ENCODE measurements around the gene KIF19. TPM values are rescaled to one million over a fixed set of nuclear protein-coding genes. Genes with fewer than 3 reads are reported as not detected.

Gene KIF19
- polyA plus RNA-seq, 3 donors: not detected

GRCh38 chr17:74385201-74385600 is 59.2 kb downstream of the KIF19 start:
- DNase-seq: no peak
- H3K36me3 ChIP-seq (replicated peaks in 1 of 2; ENCODE audit: control insufficient read depth in 1 of 2, insufficient read depth in 2 of 2, low read length in 2 of 2): no peaks in the 10 kb centered on the region
- no peaks in the 10 kb centered on the region for H3K9me3 ChIP-seq (replicated peaks in 1 of 2; ENCODE audit: control insufficient read depth in 1 of 2, insufficient read depth in 1 of 2, low read length in 2 of 2)
- no peak overlapping the region for H3K27ac ChIP-seq (ENCODE audit: low read depth in 1 of 2, low read length in 2 of 2)
- H3K9me3 Mint-ChIP-seq: peaks cover 0 to 3% (median 0%) of the 10 kb centered on the region in 7 donors
- H2AFZ ChIP-seq (ENCODE audit: insufficient read depth, low read depth, low read length, poor library complexity, severe bottlenecking): no peak overlapping the region
- H3K27ac Mint-ChIP-seq: no peak overlapping the region
- no peaks in the 10 kb centered on the region for H3K79me2 ChIP-seq (ENCODE audit: insufficient read depth, low read length)
- H3K36me3 Mint-ChIP-seq: no peaks in the 10 kb centered on the region
- peaks cover 5 to 14% of the 10 kb centered on the region in 2 donors for H3K4me1 ChIP-seq (ENCODE audit: control insufficient read depth in 1 of 2, insufficient read depth in 2 of 2, low read length in 2 of 2)
- H3K4me1 Mint-ChIP-seq: peaks cover 16% of the 10 kb centered on the region
- peaks cover 13 to 16% (median 15%) of the 10 kb centered on the region in 3 donors for H3K27me3 Mint-ChIP-seq (ENCODE audit: low read depth in 3 of 3)
- no peak overlapping the region for H3K4me3 Mint-ChIP-seq
- no peak overlapping the region for H3K9ac ChIP-seq (ENCODE audit: insufficient read depth, low read length, poor library complexity, severe bottlenecking)
- intact Hi-C loops (cut with micrococcal nuclease): loop anchor here in 1 of 2 donors (5.0 kb wide), 1 partner anchor 37 kb away; no protein-coding TSS in a partner anchor
- 100% methylated on average over 1 of the region's 3 CpGs for WGBS (ENCODE audit: insufficient coverage)
- TF ChIP-seq CTCF (IDR thresholded peaks at IDR 0.05): no peak
- no peak overlapping the region for H3K4me3 ChIP-seq (replicated peaks in 1 of 3; ENCODE audit: low read depth in 2 of 3, low read length in 3 of 3)
- no peak overlapping the region for H3K4me2 ChIP-seq (replicated peaks; ENCODE audit: extremely low read depth, low read length, poor library complexity, severe bottlenecking)
- no peaks in the 10 kb centered on the region for H3K27me3 ChIP-seq (ENCODE audit: control insufficient read depth in 2 of 2, insufficient read depth in 2 of 2, low read length in 2 of 2)
- H4K20me1 ChIP-seq (ENCODE audit: insufficient read depth, low read length): no peaks in the 10 kb centered on the region

GRCh38 chr17:74386386-74386785 is 60.4 kb downstream of the KIF19 start:
- Histone ChIP-seq H3K79me2 (ENCODE audit: insufficient read depth, low read length) (no peaks in the 10 kb centered on the region), H3K9ac (ENCODE audit: insufficient read depth, low read length, poor library complexity, severe bottlenecking) (no peak overlapping the region), H3K27me3 (ENCODE audit: control insufficient read depth in 2 of 2, insufficient read depth in 2 of 2, low read length in 2 of 2) (no peaks in the 10 kb centered on the region), H2AFZ (ENCODE audit: insufficient read depth, low read depth, low read length, poor library complexity, severe bottlenecking) (no peak overlapping the region), H3K36me3 (replicated peaks in 1 of 2; ENCODE audit: control insufficient read depth in 1 of 2, insufficient read depth in 2 of 2, low read length in 2 of 2) (no peaks in the 10 kb centered on the region), H3K4me3 (replicated peaks in 1 of 3; ENCODE audit: low read depth in 2 of 3, low read length in 3 of 3) (no peak overlapping the region), H3K9me3 (replicated peaks in 1 of 2; ENCODE audit: control insufficient read depth in 1 of 2, insufficient read depth in 1 of 2, low read length in 2 of 2) (no peaks in the 10 kb centered on the region), H3K4me1 (ENCODE audit: control insufficient read depth in 1 of 2, insufficient read depth in 2 of 2, low read length in 2 of 2) (peaks cover 7 to 19% of the 10 kb centered on the region in 2 donors), H3K4me2 (replicated peaks; ENCODE audit: extremely low read depth, low read length, poor library complexity, severe bottlenecking) (no peak overlapping the region), H4K20me1 (ENCODE audit: insufficient read depth, low read length) (no peaks in the 10 kb centered on the region), H3K27ac (ENCODE audit: low read depth in 1 of 2, low read length in 2 of 2) (no peak overlapping the region)
- TF ChIP-seq CTCF (IDR thresholded peaks at IDR 0.05): no peak
- intact Hi-C loops (cut with micrococcal nuclease): loop anchor here in 1 of 2 donors (5.0 kb wide), 1 partner anchor 36 kb away; no protein-coding TSS in a partner anchor
- Mint-ChIP-seq H3K9me3 (peaks cover 0 to 5% (median under 1%) of the 10 kb centered on the region in 7 donors), H3K27me3 (ENCODE audit: low read depth in 3 of 3) (peaks cover 8 to 20% (median 16%) of the 10 kb centered on the region in 3 donors), H3K27ac (peak overlapping the region in 1 of 7 donors; percentile 65), H3K4me3 (no peak overlapping the region), H3K36me3 (no peaks in the 10 kb centered on the region), H3K4me1 (peaks cover 21% of the 10 kb centered on the region)
- peak; percentile 15 to 29 (median 27) for DNase-seq
- 26% methylated on average over 6 of the region's 8 CpGs for WGBS (ENCODE audit: insufficient coverage)

All from CD14-positive monocyte (primary cell).